ENCODE data around the gene SLC37A1.

Gene SLC37A1

DNA sequence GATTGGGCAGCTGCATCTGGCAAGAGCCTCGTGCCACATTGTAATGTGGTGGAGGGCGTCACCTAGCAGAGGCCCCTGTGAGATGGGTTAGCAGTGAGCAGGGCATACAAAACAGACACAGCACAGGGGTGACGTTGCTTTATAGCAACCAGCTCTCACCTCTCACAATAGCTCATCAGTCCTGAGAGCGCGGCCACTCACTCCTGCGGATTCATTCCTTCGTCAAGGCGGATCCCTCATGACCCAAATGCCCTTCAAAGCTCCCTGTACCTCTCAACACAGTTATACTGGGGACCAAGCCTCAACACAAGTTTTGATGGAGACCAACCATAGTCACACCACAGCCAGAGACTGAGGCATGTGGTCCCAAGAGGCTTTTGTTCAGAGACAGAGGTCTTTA is 22.9 kb downstream of the SLC37A1 start:
- CTCF ChIA-PET = interaction anchor here (0.6 to 3.3 kb wide), 6 partner anchors 23 to 391 kb away, joined by 3 to 10 read pairs (median 4); no protein-coding TSS in a partner anchor
- Histone ChIP-seq H3K36me3 (ENCODE audit: control insufficient read depth in 2 of 2, insufficient read depth in 1 of 2, low read length in 2 of 2) (peaks cover 0 to 6% of the 10 kb centered on the region in 2 experiments; a peak in 1 of 3 replicates), H3K4me3 (ENCODE audit: low read depth, low read length) (no peak overlapping the region), H3K4me1 (ENCODE audit: control insufficient read depth, insufficient read depth, low read length) (peaks cover 10% of the 10 kb centered on the region; the same call in 1 of the 2 replicates), H3K9me3 (ENCODE audit: control insufficient read depth, insufficient read depth, low read depth, low read length) (no peaks in the 10 kb centered on the region), H3K27ac (ENCODE audit: extremely low read depth, low read depth, low read length) (no peak overlapping the region)
- TF ChIP-seq, protein P1, sequence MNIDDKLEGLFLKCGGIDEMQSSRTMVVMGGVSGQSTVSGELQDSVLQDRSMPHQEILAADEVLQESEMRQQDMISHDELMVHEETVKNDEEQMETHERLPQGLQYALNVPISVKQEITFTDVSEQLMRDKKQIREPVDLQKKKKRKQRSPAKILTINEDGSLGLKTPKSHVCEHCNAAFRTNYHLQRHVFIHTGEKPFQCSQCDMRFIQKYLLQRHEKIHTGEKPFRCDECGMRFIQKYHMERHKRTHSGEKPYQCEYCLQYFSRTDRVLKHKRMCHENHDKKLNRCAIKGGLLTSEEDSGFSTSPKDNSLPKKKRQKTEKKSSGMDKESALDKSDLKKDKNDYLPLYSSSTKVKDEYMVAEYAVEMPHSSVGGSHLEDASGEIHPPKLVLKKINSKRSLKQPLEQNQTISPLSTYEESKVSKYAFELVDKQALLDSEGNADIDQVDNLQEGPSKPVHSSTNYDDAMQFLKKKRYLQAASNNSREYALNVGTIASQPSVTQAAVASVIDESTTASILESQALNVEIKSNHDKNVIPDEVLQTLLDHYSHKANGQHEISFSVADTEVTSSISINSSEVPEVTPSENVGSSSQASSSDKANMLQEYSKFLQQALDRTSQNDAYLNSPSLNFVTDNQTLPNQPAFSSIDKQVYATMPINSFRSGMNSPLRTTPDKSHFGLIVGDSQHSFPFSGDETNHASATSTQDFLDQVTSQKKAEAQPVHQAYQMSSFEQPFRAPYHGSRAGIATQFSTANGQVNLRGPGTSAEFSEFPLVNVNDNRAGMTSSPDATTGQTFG (tag by site-specific recombination; IDR thresholded peaks at IDR 0.05; ENCODE audit: borderline replicate concordance) = no peak
- TF ChIP-seq GLIS1 (tag by site-specific recombination; IDR thresholded peaks at IDR 0.05) (no peak), ZNF239 (tag by site-specific recombination; IDR thresholded peaks at IDR 0.05) (no peak), SCRT2 (tag by site-specific recombination; IDR thresholded peaks at IDR 0.05) (no peak), KLF16 (tag by site-specific recombination; IDR thresholded peaks at IDR 0.05) (no peak), ZNF433 (tag by site-specific recombination; IDR thresholded peaks at IDR 0.05; ENCODE audit: low read depth) (no peak), ZSCAN23 (tag by site-specific recombination; IDR thresholded peaks at IDR 0.05) (no peak), ZNF830 (tag by site-specific recombination; IDR thresholded peaks at IDR 0.05; ENCODE audit: low read depth) (no peak), ZNF184 (tag by site-specific recombination; IDR thresholded peaks at IDR 0.05) (no peak)
- TF ChIP-seq, protein P2, sequence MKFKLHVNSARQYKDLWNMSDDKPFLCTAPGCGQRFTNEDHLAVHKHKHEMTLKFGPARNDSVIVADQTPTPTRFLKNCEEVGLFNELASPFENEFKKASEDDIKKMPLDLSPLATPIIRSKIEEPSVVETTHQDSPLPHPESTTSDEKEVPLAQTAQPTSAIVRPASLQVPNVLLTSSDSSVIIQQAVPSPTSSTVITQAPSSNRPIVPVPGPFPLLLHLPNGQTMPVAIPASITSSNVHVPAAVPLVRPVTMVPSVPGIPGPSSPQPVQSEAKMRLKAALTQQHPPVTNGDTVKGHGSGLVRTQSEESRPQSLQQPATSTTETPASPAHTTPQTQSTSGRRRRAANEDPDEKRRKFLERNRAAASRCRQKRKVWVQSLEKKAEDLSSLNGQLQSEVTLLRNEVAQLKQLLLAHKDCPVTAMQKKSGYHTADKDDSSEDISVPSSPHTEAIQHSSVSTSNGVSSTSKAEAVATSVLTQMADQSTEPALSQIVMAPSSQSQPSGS (tag by site-specific recombination; IDR thresholded peaks at IDR 0.05; ENCODE audit: low read depth) = no peak
- TF ChIP-seq, protein P3, sequence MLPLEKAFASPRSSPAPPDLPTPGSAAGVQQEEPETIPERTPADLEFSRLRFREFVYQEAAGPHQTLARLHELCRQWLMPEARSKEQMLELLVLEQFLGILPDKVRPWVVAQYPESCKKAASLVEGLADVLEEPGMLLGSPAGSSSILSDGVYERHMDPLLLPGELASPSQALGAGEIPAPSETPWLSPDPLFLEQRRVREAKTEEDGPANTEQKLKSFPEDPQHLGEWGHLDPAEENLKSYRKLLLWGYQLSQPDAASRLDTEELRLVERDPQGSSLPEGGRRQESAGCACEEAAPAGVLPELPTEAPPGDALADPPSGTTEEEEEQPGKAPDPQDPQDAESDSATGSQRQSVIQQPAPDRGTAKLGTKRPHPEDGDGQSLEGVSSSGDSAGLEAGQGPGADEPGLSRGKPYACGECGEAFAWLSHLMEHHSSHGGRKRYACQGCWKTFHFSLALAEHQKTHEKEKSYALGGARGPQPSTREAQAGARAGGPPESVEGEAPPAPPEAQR (tag by site-specific recombination; IDR thresholded peaks at IDR 0.05) = no peak
- TF ChIP-seq, protein P4, sequence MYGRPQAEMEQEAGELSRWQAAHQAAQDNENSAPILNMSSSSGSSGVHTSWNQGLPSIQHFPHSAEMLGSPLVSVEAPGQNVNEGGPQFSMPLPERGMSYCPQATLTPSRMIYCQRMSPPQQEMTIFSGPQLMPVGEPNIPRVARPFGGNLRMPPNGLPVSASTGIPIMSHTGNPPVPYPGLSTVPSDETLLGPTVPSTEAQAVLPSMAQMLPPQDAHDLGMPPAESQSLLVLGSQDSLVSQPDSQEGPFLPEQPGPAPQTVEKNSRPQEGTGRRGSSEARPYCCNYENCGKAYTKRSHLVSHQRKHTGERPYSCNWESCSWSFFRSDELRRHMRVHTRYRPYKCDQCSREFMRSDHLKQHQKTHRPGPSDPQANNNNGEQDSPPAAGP (tag by site-specific recombination; IDR thresholded peaks at IDR 0.05) = no peak
- POLR2A ChIA-PET = interaction anchor here (0.6 to 1.4 kb wide), 2 partner anchors 8 to 137 kb away, joined by 3 to 5 read pairs; no protein-coding TSS in a partner anchor

DNA sequence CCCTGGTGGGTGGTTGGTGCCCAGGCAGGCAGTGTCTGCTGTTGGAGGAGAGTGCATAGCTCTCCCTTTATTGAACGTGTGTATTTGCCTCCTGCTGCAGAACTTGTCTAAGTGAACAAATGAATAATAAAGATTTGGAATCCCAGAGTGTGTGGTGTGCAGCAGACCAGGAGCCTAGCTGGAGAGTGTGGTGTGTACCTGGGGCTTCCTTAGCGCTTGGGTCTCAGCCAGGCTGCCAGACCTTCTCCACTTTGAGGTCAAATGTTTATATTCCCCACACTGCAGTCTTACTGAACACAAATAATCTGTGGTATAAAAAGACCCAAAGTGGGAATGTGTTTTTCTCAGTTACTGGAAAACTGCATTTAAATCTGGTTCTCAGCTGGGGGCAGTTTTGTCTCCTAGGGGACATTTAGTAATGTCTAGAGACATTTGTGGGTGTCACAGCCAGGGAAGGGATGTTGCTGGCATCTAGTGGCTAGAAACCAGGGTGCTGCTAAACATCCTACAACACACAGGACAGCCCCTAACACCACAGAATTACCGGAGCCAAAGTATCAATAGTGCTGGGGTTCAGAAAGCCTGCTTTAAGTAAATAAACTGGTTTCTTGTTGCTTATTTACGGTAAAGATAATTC is 23.6 kb downstream of the SLC37A1 start:
- H3K27ac ChIP-seq (ENCODE audit: extremely low read depth, low read depth, low read length) = no peak overlapping the region
- peaks cover 10% of the 10 kb centered on the region; the same call in 1 of the 2 replicates for H3K4me1 ChIP-seq (ENCODE audit: control insufficient read depth, insufficient read depth, low read length)
- H3K4me3 ChIP-seq (ENCODE audit: low read depth, low read length) = no peak overlapping the region
- ChIA-PET POLR2A (interaction anchor here (0.6 kb wide), 1 partner anchor 137 kb away, joined by 3 read pairs; no protein-coding TSS in a partner anchor), CTCF (interaction anchor here (0.6 to 3.3 kb wide), 6 partner anchors 23 to 392 kb away, joined by 3 to 10 read pairs (median 4); no protein-coding TSS in a partner anchor)
- H3K9me3 ChIP-seq (ENCODE audit: control insufficient read depth, insufficient read depth, low read depth, low read length) = no peaks in the 10 kb centered on the region
- peaks cover 0 to 6% of the 10 kb centered on the region in 2 experiments; a peak in 1 of 3 replicates for H3K36me3 ChIP-seq (ENCODE audit: control insufficient read depth in 2 of 2, insufficient read depth in 1 of 2, low read length in 2 of 2)
- no peak for TF ChIP-seq ZNF174 (tag by site-specific recombination; IDR thresholded peaks at IDR 0.05)
- TF ChIP-seq ZIC2 (tag by site-specific recombination; IDR thresholded peaks at IDR 0.05) = 0 out of 2 replicates have a peak, but pooled peaks have one; percentile 33
- TF ChIP-seq ZNF19 (tag by site-specific recombination; IDR thresholded peaks at IDR 0.05; ENCODE audit: low read depth) = no peak
- no peak for TF ChIP-seq ZNF560 (tag by site-specific recombination; IDR thresholded peaks at IDR 0.05; ENCODE audit: borderline replicate concordance)
- TF ChIP-seq, protein P5, sequence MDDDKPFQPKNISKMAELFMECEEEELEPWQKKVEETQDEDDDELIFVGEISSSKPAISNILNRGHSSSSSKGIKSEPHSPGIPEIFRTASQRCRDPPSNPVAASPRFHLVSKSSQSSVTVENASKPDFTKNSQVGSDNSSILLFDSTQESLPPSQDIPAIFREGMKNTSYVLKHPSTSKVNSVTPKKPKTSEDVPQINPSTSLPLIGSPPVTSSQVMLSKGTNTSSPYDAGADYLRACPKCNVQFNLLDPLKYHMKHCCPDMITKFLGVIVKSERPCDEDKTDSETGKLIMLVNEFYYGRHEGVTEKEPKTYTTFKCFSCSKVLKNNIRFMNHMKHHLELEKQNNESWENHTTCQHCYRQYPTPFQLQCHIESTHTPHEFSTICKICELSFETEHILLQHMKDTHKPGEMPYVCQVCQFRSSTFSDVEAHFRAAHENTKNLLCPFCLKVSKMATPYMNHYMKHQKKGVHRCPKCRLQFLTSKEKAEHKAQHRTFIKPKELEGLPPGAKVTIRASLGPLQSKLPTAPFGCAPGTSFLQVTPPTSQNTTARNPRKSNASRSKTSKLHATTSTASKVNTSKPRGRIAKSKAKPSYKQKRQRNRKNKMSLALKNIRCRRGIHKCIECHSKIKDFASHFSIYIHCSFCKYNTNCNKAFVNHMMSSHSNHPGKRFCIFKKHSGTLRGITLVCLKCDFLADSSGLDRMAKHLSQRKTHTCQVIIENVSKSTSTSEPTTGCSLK (tag by site-specific recombination; IDR thresholded peaks at IDR 0.05) = no peak
- TF ChIP-seq, protein P6, sequence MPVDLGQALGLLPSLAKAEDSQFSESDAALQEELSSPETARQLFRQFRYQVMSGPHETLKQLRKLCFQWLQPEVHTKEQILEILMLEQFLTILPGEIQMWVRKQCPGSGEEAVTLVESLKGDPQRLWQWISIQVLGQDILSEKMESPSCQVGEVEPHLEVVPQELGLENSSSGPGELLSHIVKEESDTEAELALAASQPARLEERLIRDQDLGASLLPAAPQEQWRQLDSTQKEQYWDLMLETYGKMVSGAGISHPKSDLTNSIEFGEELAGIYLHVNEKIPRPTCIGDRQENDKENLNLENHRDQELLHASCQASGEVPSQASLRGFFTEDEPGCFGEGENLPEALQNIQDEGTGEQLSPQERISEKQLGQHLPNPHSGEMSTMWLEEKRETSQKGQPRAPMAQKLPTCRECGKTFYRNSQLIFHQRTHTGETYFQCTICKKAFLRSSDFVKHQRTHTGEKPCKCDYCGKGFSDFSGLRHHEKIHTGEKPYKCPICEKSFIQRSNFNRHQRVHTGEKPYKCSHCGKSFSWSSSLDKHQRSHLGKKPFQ (tag by site-specific recombination; IDR thresholded peaks at IDR 0.05) = 0 out of 2 replicates have a peak, but pooled peaks have one; percentile 35
- TF ChIP-seq GLIS1 (tag by site-specific recombination; IDR thresholded peaks at IDR 0.05) = peak; percentile 98
- peak; percentile 32; the same call in 1 of the 2 replicates for TF ChIP-seq ZNF423 (tag by site-specific recombination; IDR thresholded peaks at IDR 0.05)
- TF ChIP-seq, protein P7, sequence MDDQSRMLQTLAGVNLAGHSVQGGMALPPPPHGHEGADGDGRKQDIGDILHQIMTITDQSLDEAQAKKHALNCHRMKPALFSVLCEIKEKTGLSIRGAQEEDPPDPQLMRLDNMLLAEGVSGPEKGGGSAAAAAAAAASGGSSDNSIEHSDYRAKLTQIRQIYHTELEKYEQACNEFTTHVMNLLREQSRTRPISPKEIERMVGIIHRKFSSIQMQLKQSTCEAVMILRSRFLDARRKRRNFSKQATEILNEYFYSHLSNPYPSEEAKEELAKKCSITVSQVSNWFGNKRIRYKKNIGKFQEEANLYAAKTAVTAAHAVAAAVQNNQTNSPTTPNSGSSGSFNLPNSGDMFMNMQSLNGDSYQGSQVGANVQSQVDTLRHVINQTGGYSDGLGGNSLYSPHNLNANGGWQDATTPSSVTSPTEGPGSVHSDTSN (CRISPR knock-in tag; IDR thresholded peaks at IDR 0.05) = no peak
- TF ChIP-seq ZNF274 (IDR thresholded peaks at IDR 0.05; ENCODE audit: low read length) = no peak
- TF ChIP-seq ZNF274 (tag by site-specific recombination; IDR thresholded peaks at IDR 0.05; ENCODE audit: borderline replicate concordance) = no peak
